Ectodermal cell (in vitro differentiated cells): ENCODE data around the gene PIK3R6.

Source experiments
- H3K27ac ChIP-seq: 2 replicates; pipeline ENCODE4 v1.7.0; 2013; ENCODE audit warnings: mild to moderate bottlenecking, low read depth, low read length; ENCODE audit not compliant: insufficient read depth, poor library complexity, severe bottlenecking
- H3K27me3 ChIP-seq: 2 replicates; pipeline ENCODE4 v1.7.0; 2013; ENCODE audit warnings: mild to moderate bottlenecking, low read length; ENCODE audit not compliant: insufficient read depth, control insufficient read depth, poor library complexity, severe bottlenecking
- H3K36me3 ChIP-seq: one replicate; pipeline ENCODE4 v1.7.0; 2013; ENCODE audit warnings: low read length; ENCODE audit not compliant: control insufficient read depth, insufficient read depth
- H3K4me1 ChIP-seq: one replicate; pipeline ENCODE4 v1.7.0; 2013; ENCODE audit warnings: low read length; ENCODE audit not compliant: control insufficient read depth, insufficient read depth
- H3K4me3 ChIP-seq: 2 replicates; pipeline ENCODE4 v1.7.0; 2013; ENCODE audit warnings: low read depth, low read length, control low read depth; ENCODE audit not compliant: insufficient read depth
- H3K9me3 ChIP-seq: 2 replicates; pipeline ENCODE4 v1.7.0; 2013; ENCODE audit warnings: mild to moderate bottlenecking, low read length, moderate library complexity; ENCODE audit not compliant: control insufficient read depth
- WGBS, 2 experiments: methylation state at CpG; one replicate each; pipeline ENCODE4 v1.1.7; 2013; ENCODE audit warnings: missing lambda C conversion rate in 2 of 2; 5-methylcytosine and 5-hydroxymethylcytosine counted together

PIK3R6 gene

GRCh38 chr17:8904686-8905085 lies 37.2 kb upstream of the PIK3R6 start:
- 93 to 96% methylated on average over 5 of the region's 5 CpGs for WGBS, 2 experiments
- no peaks in the 10 kb centered on the region for H3K27me3 ChIP-seq
- no peaks in the 10 kb centered on the region for H3K9me3 ChIP-seq
- no peaks in the 10 kb centered on the region for H3K36me3 ChIP-seq
- H3K4me3 ChIP-seq, result no peak overlapping the region
- H3K4me1 ChIP-seq, result no peaks in the 10 kb centered on the region
- H3K27ac ChIP-seq, result no peak overlapping the region

GRCh38 chr17:8904201-8904600 lies 36.7 kb upstream of the PIK3R6 start:
- H3K9me3 ChIP-seq, result no peaks in the 10 kb centered on the region
- H3K36me3 ChIP-seq, result no peaks in the 10 kb centered on the region
- WGBS, 2 experiments, result 62 to 84% methylated on average over 1 to 2 of the region's 2 CpGs
- no peak overlapping the region for H3K4me3 ChIP-seq
- H3K4me1 ChIP-seq, result no peaks in the 10 kb centered on the region
- no peak overlapping the region for H3K27ac ChIP-seq
- H3K27me3 ChIP-seq, result no peaks in the 10 kb centered on the region

- Histone ChIP-seq H3K27ac (no peak overlapping the region), H3K4me1 (no peaks in the 10 kb centered on the region), H3K4me3 (no peak overlapping the region), H3K36me3 (no peaks in the 10 kb centered on the region), H3K9me3 (no peaks in the 10 kb centered on the region), H3K27me3 (no peaks in the 10 kb centered on the region)
- WGBS, 2 experiments, result 62 to 64% methylated on average over 15 of the region's 15 CpGs
Measured at GRCh38 chr17:8900626-8901585, 33.4 kb upstream of the PIK3R6 start.

GRCh38 chr17:8900207-8900606 lies 32.7 kb upstream of the PIK3R6 start:
- Histone ChIP-seq H3K27me3 (no peaks in the 10 kb centered on the region), H3K27ac (no peak overlapping the region), H3K36me3 (no peaks in the 10 kb centered on the region), H3K4me1 (no peaks in the 10 kb centered on the region), H3K4me3 (no peak overlapping the region), H3K9me3 (no peaks in the 10 kb centered on the region)
- WGBS, 2 experiments, result 92 to 95% methylated on average over 6 of the region's 6 CpGs

GRCh38 chr17:8898636-8899035 lies 31.2 kb upstream of the PIK3R6 start:
- H3K36me3 ChIP-seq, result no peaks in the 10 kb centered on the region
- 93 to 94% methylated on average over 6 of the region's 6 CpGs for WGBS, 2 experiments

GRCh38 chr17:8898126-8898525 lies 30.7 kb upstream of the PIK3R6 start:
- peaks cover 8% of the 10 kb centered on the region for H3K4me1 ChIP-seq
- H3K27me3 ChIP-seq, result peaks cover 4% of the 10 kb centered on the region
- WGBS, 2 experiments, result 87 to 93% methylated on average over 2 of the region's 2 CpGs
- no peaks in the 10 kb centered on the region for H3K9me3 ChIP-seq
- H3K27ac ChIP-seq, result no peak overlapping the region
- H3K4me3 ChIP-seq, result no peak overlapping the region
- no peaks in the 10 kb centered on the region for H3K36me3 ChIP-seq

More at GRCh38 chr17:8898636-8899035, 31.2 kb upstream of the PIK3R6 start:
- no peaks in the 10 kb centered on the region for H3K9me3 ChIP-seq
- no peak overlapping the region for H3K4me3 ChIP-seq
- peaks cover 8% of the 10 kb centered on the region for H3K4me1 ChIP-seq
- no peak overlapping the region for H3K27ac ChIP-seq
- peaks cover 4% of the 10 kb centered on the region for H3K27me3 ChIP-seq

GRCh38 chr17:8896641-8897635 lies 29.5 kb upstream of the PIK3R6 start:
- H3K4me1 ChIP-seq, result peaks cover 8% of the 10 kb centered on the region
- no peak overlapping the region for H3K4me3 ChIP-seq
- no peaks in the 10 kb centered on the region for H3K9me3 ChIP-seq
- H3K27me3 ChIP-seq, result peaks cover 4% of the 10 kb centered on the region
- H3K36me3 ChIP-seq, result no peaks in the 10 kb centered on the region
- H3K27ac ChIP-seq, result no peak overlapping the region
- WGBS, 2 experiments, result 85 to 86% methylated on average over 12 of the region's 12 CpGs

- Histone ChIP-seq H3K4me1 (peaks cover 8% of the 10 kb centered on the region), H3K36me3 (no peaks in the 10 kb centered on the region), H3K27ac (no peak overlapping the region), H3K27me3 (peaks cover 4% of the 10 kb centered on the region), H3K9me3 (no peaks in the 10 kb centered on the region), H3K4me3 (no peak overlapping the region)
- WGBS, 2 experiments, result 89 to 94% methylated on average over 3 of the region's 3 CpGs
Measured at GRCh38 chr17:8896087-8896486, 28.6 kb upstream of the PIK3R6 start.

GRCh38 chr17:8894673-8895578 lies 27.5 kb upstream of the PIK3R6 start:
- H3K4me1 ChIP-seq, result peaks cover 8% of the 10 kb centered on the region
- WGBS, 2 experiments, result 39% methylated on average over 24 of the region's 24 CpGs
- no peaks in the 10 kb centered on the region for H3K36me3 ChIP-seq
- peaks cover 4% of the 10 kb centered on the region for H3K27me3 ChIP-seq
- no peaks in the 10 kb centered on the region for H3K9me3 ChIP-seq
- H3K27ac ChIP-seq, result no peak overlapping the region
- no peak overlapping the region for H3K4me3 ChIP-seq
